C4-2B (cell line): ENCODE measurements around the gene ARHGAP45.

Experiments used
- H3K27ac ChIP-seq: fragments of 450-650 bp; 2 replicates; pipeline ENCODE4 v1.5.1; 2017
- CTCF ChIP-seq: fragments of 450-650 bp; conservative IDR thresholded peaks from 2 replicates; pipeline ENCODE4 v1.5.1; 2017; ENCODE audit warnings: mild to moderate bottlenecking
- ZFX ChIP-seq: fragments of 450-650 bp; IDR thresholded peaks from 2 replicates; pipeline ENCODE4 v1.6.1; 2017

Gene ARHGAP45

GRCh38 chr19:1072371-1073015, 5.5 kb downstream of the ARHGAP45 start:
- TF ChIP-seq ZFX (no peak), CTCF (no peak)
- H3K27ac ChIP-seq = no peak overlapping the region

- no peak overlapping the region; the same call in 1 of the 2 replicates for H3K27ac ChIP-seq
- TF ChIP-seq CTCF (no peak), ZFX (no peak)
These were observed 6.3 kb downstream of the ARHGAP45 start for GRCh38 chr19:1073063-1073955.

GRCh38 chr19:1073956-1074517, 7.1 kb downstream of the ARHGAP45 start:
- TF ChIP-seq ZFX (no peak), CTCF (no peak)
- peak overlapping the region; percentile 69 for H3K27ac ChIP-seq

GRCh38 chr19:1074544-1075283, 7.7 kb downstream of the ARHGAP45 start:
- H3K27ac ChIP-seq = peak overlapping the region; percentile 69
- TF ChIP-seq CTCF = no peak
- no peak for TF ChIP-seq ZFX

- no peak for TF ChIP-seq ZFX
- TF ChIP-seq CTCF = no peak
- peak overlapping the region; percentile 69 for H3K27ac ChIP-seq
These were observed 9.0 kb downstream of the ARHGAP45 start for GRCh38 chr19:1076046-1076386.

GRCh38 chr19:1076951-1077350, 10.0 kb downstream of the ARHGAP45 start:
- TF ChIP-seq CTCF (no peak), ZFX (no peak)
- H3K27ac ChIP-seq = no peak overlapping the region
